Memory B cell (primary cell): Measurements from ENCODE around the gene OBSCN.

ENCODE experiments used
- ATAC-seq: fragments of 150-1000 bp; cut with Tn5 transposase; 2 replicates; pipeline ENCODE4 v1.10.0; 2021; ENCODE audit warnings: low read depth, mild to moderate bottlenecking, moderate library complexity
- DNase-seq, 2 donors: peaks; one replicate each; pipeline ENCODE4 v3.0.0; 2022; ENCODE audit warnings: low spot score in 2 of 2
- H3K27ac Mint-ChIP-seq: one replicate; pipeline ENCODE4 v1.8.0; 2022; ENCODE audit warnings: mild to moderate bottlenecking, moderate library complexity, mixed read lengths
- H3K27me3 Mint-ChIP-seq: one replicate; pipeline ENCODE4 v1.8.0; 2022; ENCODE audit warnings: mixed read lengths
- H3K36me3 Mint-ChIP-seq: one replicate; pipeline ENCODE4 v1.8.0; 2022; ENCODE audit warnings: mild to moderate bottlenecking, mixed read lengths
- H3K4me1 Mint-ChIP-seq: one replicate; pipeline ENCODE4 v1.8.0; 2022; ENCODE audit warnings: mixed read lengths
- H3K4me3 Mint-ChIP-seq: one replicate; pipeline ENCODE4 v1.8.0; 2022; ENCODE audit warnings: mild to moderate bottlenecking, moderate library complexity, mixed read lengths
- H3K9me3 Mint-ChIP-seq: one replicate; pipeline ENCODE4 v1.8.0; 2022; ENCODE audit warnings: mixed read lengths

Gene OBSCN

GRCh38 chr1:228366062-228366865, 158.4 kb downstream of the OBSCN start:
- no peak for ATAC-seq
- Mint-ChIP-seq H3K36me3 (no peaks in the 10 kb centered on the region), H3K9me3 (no peaks in the 10 kb centered on the region), H3K27me3 (peaks cover 2% of the 10 kb centered on the region), H3K4me3 (no peak overlapping the region), H3K4me1 (no peaks in the 10 kb centered on the region), H3K27ac (no peak overlapping the region)
- no peak for DNase-seq

GRCh38 chr1:228366866-228367741, 159.3 kb downstream of the OBSCN start:
- no peak overlapping the region for H3K27ac Mint-ChIP-seq
- ATAC-seq (no peak), DNase-seq (no peak)
- H3K4me3 Mint-ChIP-seq = no peak overlapping the region
- H3K4me1 Mint-ChIP-seq = no peaks in the 10 kb centered on the region
- no peaks in the 10 kb centered on the region for H3K36me3 Mint-ChIP-seq
- H3K27me3 Mint-ChIP-seq = peaks cover 2% of the 10 kb centered on the region
- no peaks in the 10 kb centered on the region for H3K9me3 Mint-ChIP-seq

GRCh38 chr1:228367798-228368791, 160.3 kb downstream of the OBSCN start:
- Mint-ChIP-seq H3K4me1 (no peaks in the 10 kb centered on the region), H3K27me3 (peaks cover 2% of the 10 kb centered on the region), H3K36me3 (no peaks in the 10 kb centered on the region), H3K9me3 (no peaks in the 10 kb centered on the region), H3K4me3 (peak overlapping the region; percentile 34), H3K27ac (no peak overlapping the region)
- DNase-seq = no peak
- ATAC-seq = no peak

GRCh38 chr1:228368801-228369607, 161.2 kb downstream of the OBSCN start:
- ATAC-seq (no peak), DNase-seq (no peak)
- H3K9me3 Mint-ChIP-seq = no peaks in the 10 kb centered on the region
- no peaks in the 10 kb centered on the region for H3K36me3 Mint-ChIP-seq
- H3K4me1 Mint-ChIP-seq = no peaks in the 10 kb centered on the region
- no peak overlapping the region for H3K27ac Mint-ChIP-seq
- H3K27me3 Mint-ChIP-seq = peaks cover 4% of the 10 kb centered on the region
- no peak overlapping the region for H3K4me3 Mint-ChIP-seq

- Mint-ChIP-seq H3K9me3 (no peaks in the 10 kb centered on the region), H3K4me1 (no peaks in the 10 kb centered on the region), H3K27me3 (peaks cover 4% of the 10 kb centered on the region), H3K4me3 (no peak overlapping the region), H3K36me3 (no peaks in the 10 kb centered on the region), H3K27ac (no peak overlapping the region)
- DNase-seq (no peak), ATAC-seq (no peak)
These were observed 162.0 kb downstream of the OBSCN start for GRCh38 chr1:228369608-228370438.

GRCh38 chr1:228370439-228370940, 162.6 kb downstream of the OBSCN start:
- no peak for DNase-seq
- Mint-ChIP-seq H3K4me3 (no peak overlapping the region), H3K4me1 (no peaks in the 10 kb centered on the region), H3K36me3 (no peaks in the 10 kb centered on the region), H3K27me3 (peaks cover 4% of the 10 kb centered on the region), H3K27ac (no peak overlapping the region), H3K9me3 (no peaks in the 10 kb centered on the region)
- no peak for ATAC-seq

- DNase-seq (no peak), ATAC-seq (no peak)
- no peaks in the 10 kb centered on the region for H3K36me3 Mint-ChIP-seq
- no peak overlapping the region for H3K4me3 Mint-ChIP-seq
- H3K9me3 Mint-ChIP-seq = no peaks in the 10 kb centered on the region
- H3K27me3 Mint-ChIP-seq = peaks cover 5% of the 10 kb centered on the region
- no peak overlapping the region for H3K27ac Mint-ChIP-seq
- H3K4me1 Mint-ChIP-seq = no peaks in the 10 kb centered on the region
These were observed 163.3 kb downstream of the OBSCN start for GRCh38 chr1:228370941-228371740.

GRCh38 chr1:228371741-228372182, 163.9 kb downstream of the OBSCN start:
- ATAC-seq (no peak), DNase-seq (no peak)
- Mint-ChIP-seq H3K27ac (no peak overlapping the region), H3K4me3 (no peak overlapping the region), H3K27me3 (peaks cover 8% of the 10 kb centered on the region), H3K4me1 (no peaks in the 10 kb centered on the region), H3K36me3 (no peaks in the 10 kb centered on the region), H3K9me3 (no peaks in the 10 kb centered on the region)

- ATAC-seq (no peak), DNase-seq (no peak)
- no peak overlapping the region for H3K27ac Mint-ChIP-seq
- H3K4me1 Mint-ChIP-seq = no peaks in the 10 kb centered on the region
- H3K9me3 Mint-ChIP-seq = no peaks in the 10 kb centered on the region
- H3K4me3 Mint-ChIP-seq = no peak overlapping the region
- H3K27me3 Mint-ChIP-seq = peaks cover 8% of the 10 kb centered on the region
- H3K36me3 Mint-ChIP-seq = no peaks in the 10 kb centered on the region
These were observed 164.5 kb downstream of the OBSCN start for GRCh38 chr1:228372183-228373003.

GRCh38 chr1:228373004-228373680, 165.3 kb downstream of the OBSCN start:
- H3K27me3 Mint-ChIP-seq = peaks cover 10% of the 10 kb centered on the region
- no peaks in the 10 kb centered on the region for H3K36me3 Mint-ChIP-seq
- H3K4me1 Mint-ChIP-seq = peaks cover 2% of the 10 kb centered on the region
- H3K4me3 Mint-ChIP-seq = no peak overlapping the region
- DNase-seq (no peak), ATAC-seq (no peak)
- no peak overlapping the region for H3K27ac Mint-ChIP-seq
- H3K9me3 Mint-ChIP-seq = no peaks in the 10 kb centered on the region
